Stimulated activated CD4-positive, alpha-beta T cell treated with anti-CD3 and anti-CD28 coated beads, Interleukin-1b, Interleukin-23, amount 100 ng/mL, for 4 hours (primary cell): ENCODE data around the gene ZC3H8.

Source experiments
- DNase-seq, 2 donors: peaks; one replicate each; pipeline ENCODE4 v3.0.0-alpha.2; 2020; ENCODE audit warnings: low read depth in 2 of 2

Gene ZC3H8

GRCh38 chr2:112164876-112165275, 90.0 kb downstream of the ZC3H8 start:
- DNase-seq, result no peak

GRCh38 chr2:112163541-112163981, 91.3 kb downstream of the ZC3H8 start:
- no peak for DNase-seq

GRCh38 chr2:112162956-112163355, 91.9 kb downstream of the ZC3H8 start:
- DNase-seq, result no peak

GRCh38 chr2:112162341-112162740, 92.5 kb downstream of the ZC3H8 start:
- no peak for DNase-seq
